NCI-H2227 (cell line): ENCODE measurements around the gene SLC13A2.
"Not testable (repeated sequence)": the region's sequence is repeated elsewhere in the genome, so short reads cannot be mapped to it uniquely, and the experiment has no call there.

ENCODE experiments used
- DNase-seq: peaks from one replicate; lab custom pipeline; 2025; ENCODE audit not compliant: unreplicated experiment; lab: John Stamatoyannopoulos, UW

The SLC13A2 gene

DNA sequence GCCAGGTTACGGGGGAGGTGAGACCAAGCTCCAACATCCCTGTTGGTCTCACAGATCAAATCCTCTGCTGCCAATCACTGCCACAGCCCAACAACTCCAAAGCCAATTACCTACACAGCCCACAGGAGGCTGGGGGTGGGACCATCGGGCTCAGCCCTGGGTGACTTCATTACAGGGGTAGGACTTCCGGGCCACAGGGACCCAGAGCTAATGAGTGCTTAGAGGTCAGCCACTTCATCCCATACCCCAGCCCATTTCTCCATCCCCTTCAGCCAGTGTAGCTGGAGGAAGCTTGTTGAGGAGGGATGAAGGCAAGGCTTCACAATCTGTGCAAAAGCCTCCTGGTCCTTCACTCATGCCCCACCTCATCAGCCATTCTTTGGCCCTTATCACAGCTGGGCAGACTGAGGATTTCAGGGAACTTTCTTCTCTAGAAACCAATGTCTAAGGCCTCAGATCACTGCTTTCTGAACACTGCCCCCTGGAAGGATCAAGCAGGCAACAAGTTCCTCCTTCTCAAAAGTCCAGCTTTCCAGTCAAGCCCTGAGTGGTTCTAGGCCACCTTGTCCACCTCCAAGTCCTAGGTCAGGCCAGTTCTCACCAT lies 38.5 kb downstream of the SLC13A2 start:
- no peak for DNase-seq

- no peak for DNase-seq
Observed at GRCh38 chr17:28513476-28513875, 40.0 kb downstream of the SLC13A2 start.

DNA sequence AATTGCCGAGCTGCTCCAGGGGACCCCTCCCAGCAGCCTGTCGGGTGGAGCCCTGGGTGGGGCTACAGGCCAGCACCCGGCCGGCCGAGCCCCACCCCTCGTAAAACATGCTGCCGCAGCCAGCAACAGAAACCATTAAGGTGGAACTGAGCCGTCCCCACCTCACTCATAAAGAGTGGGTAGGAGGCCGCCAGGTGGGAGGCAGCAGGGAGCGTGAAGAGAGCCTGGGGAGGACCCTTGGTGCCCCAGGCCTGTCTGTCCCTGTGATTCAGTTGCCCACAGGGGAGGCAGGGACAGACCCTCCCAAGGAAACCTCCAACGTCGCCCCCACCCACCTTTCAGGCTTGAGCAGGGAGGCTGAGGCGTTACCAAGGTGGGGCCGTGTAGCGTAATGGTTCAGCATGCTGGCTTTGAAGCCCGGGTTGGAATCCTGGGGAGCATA lies 41.1 kb downstream of the SLC13A2 start:
- DNase-seq = no peak

DNA sequence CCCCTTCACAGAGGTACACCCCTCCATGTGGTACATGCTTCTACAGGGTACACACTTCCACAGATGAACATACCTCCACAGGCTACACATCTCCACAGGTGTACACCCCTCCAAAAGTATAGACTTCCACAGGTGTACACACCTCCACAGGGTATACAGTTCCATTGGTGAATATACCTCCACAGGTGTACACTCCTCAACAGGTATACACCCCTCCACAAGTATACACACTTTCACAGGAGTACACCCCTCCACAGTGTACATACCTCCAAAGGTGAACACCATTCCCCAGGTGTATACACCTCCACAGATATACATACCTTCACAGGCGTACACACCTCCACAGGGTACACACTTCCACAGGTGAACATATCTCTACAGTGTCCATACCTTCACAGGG lies 42.1 kb downstream of the SLC13A2 start:
- DNase-seq = no peak

DNA sequence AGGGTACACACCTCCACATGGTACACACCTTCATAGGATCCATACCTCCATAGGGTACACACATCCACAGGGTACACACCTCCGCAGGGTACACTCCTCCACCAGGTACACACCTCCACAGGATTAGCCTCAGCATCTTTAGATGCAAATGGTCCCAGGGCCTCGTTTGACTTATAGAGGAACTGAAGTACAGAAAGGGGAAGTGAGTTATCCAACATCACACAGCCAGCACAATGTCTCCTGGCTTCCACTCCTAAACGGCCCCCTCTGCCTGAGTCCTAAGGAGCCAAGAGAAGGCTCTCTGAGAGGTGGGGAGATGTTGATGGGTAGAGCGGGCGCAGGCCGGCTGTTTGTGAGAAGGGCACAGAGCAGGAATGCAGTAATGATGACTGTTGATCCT lies 44.7 kb downstream of the SLC13A2 start:
- no peak for DNase-seq

- DNase-seq = no peak
Observed at GRCh38 chr17:28518578-28518977, 45.1 kb downstream of the SLC13A2 start.

GRCh38 chr17:28519236-28519635 lies 45.8 kb downstream of the SLC13A2 start:
- DNase-seq = no peak

DNA sequence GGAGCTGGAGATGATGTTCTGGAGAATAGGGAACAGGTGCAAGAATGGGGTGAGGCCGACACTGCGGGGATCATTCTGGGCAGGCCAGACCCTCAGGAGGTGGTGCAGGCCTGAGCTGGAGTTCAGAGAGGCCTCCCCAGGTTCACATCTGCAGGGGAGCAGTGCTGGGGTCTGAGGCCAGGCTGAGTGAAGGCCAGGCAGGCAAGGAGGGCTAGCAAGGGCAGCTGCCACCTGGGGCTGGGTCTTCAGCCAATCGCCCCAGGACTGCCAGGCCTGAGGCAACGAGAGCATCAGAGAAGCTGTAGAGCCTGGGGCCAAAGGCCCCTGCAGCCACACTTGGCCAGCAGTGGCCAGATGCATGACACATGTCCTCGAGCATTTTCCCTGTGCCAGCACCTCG lies 47.2 kb downstream of the SLC13A2 start:
- DNase-seq = no peak

GRCh38 chr17:28521311-28522085 lies 48.1 kb downstream of the SLC13A2 start:
- no peak for DNase-seq

DNA sequence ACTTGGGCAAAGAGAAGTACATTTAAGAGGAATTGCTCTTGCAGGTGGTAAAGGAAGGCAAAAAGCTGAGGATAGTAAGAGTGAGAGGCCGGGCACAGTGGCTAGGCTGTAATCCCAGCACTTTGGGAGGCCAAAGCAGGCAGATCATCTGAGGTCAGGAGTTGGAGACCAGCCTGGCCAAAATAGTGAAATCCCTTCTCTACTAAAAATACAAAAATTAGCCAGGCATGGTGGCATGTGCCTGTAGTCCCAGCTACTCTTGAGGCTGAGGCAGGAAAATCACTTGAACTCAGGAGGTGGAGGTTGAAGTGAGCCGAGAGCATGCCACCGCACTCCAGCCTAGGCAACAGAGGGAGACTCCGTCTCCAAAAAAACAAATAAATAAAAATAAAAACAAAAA lies 48.8 kb downstream of the SLC13A2 start:
- DNase-seq = not testable (repeated sequence)

GRCh38 chr17:28523186-28523585 lies 49.7 kb downstream of the SLC13A2 start:
- DNase-seq = no peak

- DNase-seq = no peak
Observed at GRCh38 chr17:28523876-28524275, 50.4 kb downstream of the SLC13A2 start.

DNA sequence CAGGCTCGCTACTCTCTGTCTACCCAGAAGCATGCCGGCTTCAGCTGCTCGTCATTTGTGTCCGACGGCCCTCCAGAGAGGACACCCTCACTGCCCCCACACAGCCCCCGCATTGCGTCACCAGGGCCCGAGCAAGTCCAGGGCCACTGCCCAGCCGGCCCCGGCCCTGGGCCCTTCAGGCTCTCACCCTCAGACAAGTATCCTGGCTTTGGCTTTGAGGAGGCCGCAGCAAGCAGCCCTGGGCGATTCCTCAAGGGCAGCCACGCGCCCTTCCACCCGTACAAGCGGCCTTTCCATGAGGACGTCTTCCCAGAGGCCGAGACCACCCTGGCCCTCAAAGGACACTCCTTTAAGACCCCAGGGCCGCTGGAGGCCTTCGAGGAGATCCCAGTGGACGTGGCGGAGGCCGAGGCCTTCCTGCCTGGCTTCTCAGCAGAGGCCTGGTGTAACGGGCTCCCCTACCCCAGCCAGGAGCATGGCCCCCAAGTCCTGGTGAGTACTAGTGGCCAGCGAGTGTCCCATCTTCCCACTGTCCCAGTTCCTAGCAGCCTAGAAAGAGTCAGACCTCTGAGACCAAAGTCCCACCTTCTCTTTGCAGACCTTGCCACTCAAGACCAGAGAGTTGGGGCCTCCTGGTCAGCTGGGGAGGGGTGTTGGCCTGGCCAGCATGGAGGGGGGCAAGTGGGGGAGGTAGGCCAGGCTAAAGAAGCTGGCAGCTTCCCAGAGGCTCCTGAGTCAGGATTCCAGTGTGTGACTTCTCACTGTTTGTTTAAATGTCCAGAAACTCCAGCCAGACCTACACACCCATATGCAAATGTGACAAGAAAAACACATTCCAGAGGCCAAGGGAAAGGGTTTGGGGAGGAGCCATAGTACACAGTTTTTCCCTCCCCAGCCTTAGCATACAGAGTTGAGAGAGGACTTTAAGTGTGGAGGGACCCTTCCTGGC lies 51.3 kb downstream of the SLC13A2 start:
- DNase-seq = no peak

DNA sequence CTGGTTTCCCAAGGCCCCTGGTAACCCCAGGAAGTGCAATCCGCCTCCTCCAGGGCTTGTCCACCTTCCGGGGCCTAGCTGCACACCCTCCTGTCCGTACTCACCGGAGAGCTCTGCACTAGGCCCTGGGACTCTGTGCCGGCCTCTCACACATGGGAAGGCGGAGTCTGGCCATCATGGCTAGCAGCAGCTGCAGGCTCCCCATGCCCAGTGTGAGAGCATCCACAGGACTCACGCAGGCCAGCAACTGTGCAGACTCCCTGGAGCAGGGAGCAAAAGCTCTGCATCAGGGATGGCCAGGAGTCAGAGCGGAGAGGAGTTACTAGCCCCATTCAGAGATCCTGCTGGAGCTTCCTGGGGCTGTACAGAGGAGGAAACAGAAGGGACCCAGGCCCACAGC lies 52.9 kb downstream of the SLC13A2 start:
- DNase-seq = peak; percentile 5

- no peak for DNase-seq
Observed at GRCh38 chr17:28527181-28527681, 53.8 kb downstream of the SLC13A2 start.

GRCh38 chr17:28527859-28528258 lies 54.4 kb downstream of the SLC13A2 start:
- no peak for DNase-seq

- DNase-seq = no peak
Observed at GRCh38 chr17:28528327-28529012, 55.0 kb downstream of the SLC13A2 start.

GRCh38 chr17:28529013-28529400 lies 55.6 kb downstream of the SLC13A2 start:
- no peak for DNase-seq

- DNase-seq = no peak
Observed at GRCh38 chr17:28530250-28530649, 56.8 kb downstream of the SLC13A2 start.

DNA sequence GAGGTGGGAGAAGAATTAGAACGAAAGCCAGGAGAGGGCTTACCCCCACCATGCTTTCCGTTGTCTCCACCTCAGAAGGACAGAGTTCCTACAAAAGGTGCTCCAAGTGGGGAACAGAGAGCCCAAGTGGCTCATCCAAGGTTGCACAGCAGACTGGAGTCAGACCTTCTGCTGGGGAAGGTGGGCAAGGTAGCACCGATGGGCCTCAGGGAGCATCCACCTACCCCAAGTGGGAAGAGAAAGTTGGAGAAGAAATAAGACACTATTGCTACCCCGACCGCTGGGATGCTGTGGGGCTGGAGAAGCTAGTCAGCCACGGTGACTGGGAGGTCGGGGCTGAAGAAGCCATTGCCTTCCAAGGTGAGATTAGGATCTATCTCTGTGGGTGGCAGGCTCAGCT lies 57.5 kb downstream of the SLC13A2 start:
- no peak for DNase-seq
